ENCODE measurements around the gene ZBTB11.

DNA sequence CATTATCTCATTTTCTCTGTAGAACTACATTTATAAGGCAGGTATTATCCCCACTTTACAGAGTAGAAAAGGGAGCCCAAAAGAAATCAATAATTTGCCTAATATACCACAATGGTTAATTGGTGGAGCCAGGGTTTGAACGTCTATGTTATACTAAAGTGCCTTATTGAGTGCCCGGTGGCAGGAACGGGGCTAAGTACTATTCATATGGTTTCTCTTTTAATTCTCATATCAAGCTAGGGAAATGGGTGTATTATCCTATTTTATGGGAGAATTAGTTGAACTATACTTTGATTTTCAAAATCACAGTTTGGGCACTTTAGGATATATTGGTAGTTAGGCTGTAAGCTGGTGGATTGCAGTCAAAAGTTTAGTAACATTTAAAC is 49.0 kb upstream of the ZBTB11 start:
- TF ChIP-seq, protein P1, sequence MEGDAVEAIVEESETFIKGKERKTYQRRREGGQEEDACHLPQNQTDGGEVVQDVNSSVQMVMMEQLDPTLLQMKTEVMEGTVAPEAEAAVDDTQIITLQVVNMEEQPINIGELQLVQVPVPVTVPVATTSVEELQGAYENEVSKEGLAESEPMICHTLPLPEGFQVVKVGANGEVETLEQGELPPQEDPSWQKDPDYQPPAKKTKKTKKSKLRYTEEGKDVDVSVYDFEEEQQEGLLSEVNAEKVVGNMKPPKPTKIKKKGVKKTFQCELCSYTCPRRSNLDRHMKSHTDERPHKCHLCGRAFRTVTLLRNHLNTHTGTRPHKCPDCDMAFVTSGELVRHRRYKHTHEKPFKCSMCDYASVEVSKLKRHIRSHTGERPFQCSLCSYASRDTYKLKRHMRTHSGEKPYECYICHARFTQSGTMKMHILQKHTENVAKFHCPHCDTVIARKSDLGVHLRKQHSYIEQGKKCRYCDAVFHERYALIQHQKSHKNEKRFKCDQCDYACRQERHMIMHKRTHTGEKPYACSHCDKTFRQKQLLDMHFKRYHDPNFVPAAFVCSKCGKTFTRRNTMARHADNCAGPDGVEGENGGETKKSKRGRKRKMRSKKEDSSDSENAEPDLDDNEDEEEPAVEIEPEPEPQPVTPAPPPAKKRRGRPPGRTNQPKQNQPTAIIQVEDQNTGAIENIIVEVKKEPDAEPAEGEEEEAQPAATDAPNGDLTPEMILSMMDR (IDR thresholded peaks at IDR 0.05 in 2 of 3, conservative IDR thresholded peaks at IDR 0.05 in 1 of 3; ENCODE audit: borderline replicate concordance in 1 of 3, insufficient read depth in 1 of 3, low read depth in 2 of 3, low read length in 2 of 3), result no peak
- TF ChIP-seq TCF7L2 (IDR thresholded peaks at IDR 0.05; ENCODE audit: borderline replicate concordance, extremely low read depth, insufficient read depth, insufficient read length) (no peak), EZH2 (IDR thresholded peaks at IDR 0.05) (no peak), POLR2A (IDR thresholded peaks at IDR 0.05; ENCODE audit: borderline replicate concordance, extremely low read depth, insufficient read depth, insufficient read length) (no peak)
